Spleen (tissue), 11 donors: Measurements from ENCODE around the gene RBM47. TPM values are rescaled to one million over a fixed set of nuclear protein-coding genes. Genes with fewer than 3 reads are reported as not detected.
A peak's percentile ranks its signal among the peaks of the same experiment; 100 is the strongest.

ENCODE experiments used
- DNase-seq: peaks from one replicate; pipeline ENCODE4 v3.0.0-alpha.2; 2020
- H3K27ac ChIP-seq, 8 donors: fragments of 200-600 bp; sonication (generic) in 7 of 8; 1 replicate in 4 of 8; 2 replicates in 4 of 8; pipeline versions ENCODE4 v1.5.0 to v1.8.0; 2016 to 2021; ENCODE audit warnings: inconsistent platforms in 4 of 8, mild to moderate bottlenecking in 4 of 8, moderate library complexity in 1 of 8
- H3K27me3 ChIP-seq, 7 donors: fragments of 200-600 bp; sonication (generic) in 6 of 7; replicated peaks in 1 of 7; 1 replicate in 4 of 7; 2 replicates in 3 of 7; pipeline versions ENCODE4 v1.5.0 to v1.8.0; 2016 to 2021; ENCODE audit warnings: inconsistent platforms in 3 of 7, mild to moderate bottlenecking in 1 of 7
- H3K36me3 ChIP-seq, 6 donors: fragments of 200-600 bp; sonication (generic) in 5 of 6; 1 replicate in 4 of 6; 2 replicates in 2 of 6; pipeline versions ENCODE4 v1.5.0 to v1.8.0; 2016 to 2021; ENCODE audit warnings: inconsistent platforms in 2 of 6
- H3K4me1 ChIP-seq, 6 donors: fragments of 200-600 bp; sonication (generic) in 5 of 6; 1 replicate in 3 of 6; 2 replicates in 3 of 6; pipeline versions ENCODE4 v1.5.0 to v1.8.0; 2016 to 2021; ENCODE audit warnings: inconsistent platforms in 3 of 6
- H3K4me3 ChIP-seq, 8 donors: fragments of 200-600 bp; sonication (generic) in 7 of 8; 1 replicate in 4 of 8; 2 replicates in 4 of 8; pipeline versions ENCODE4 v1.5.0 to v1.8.0; 2016 to 2021; ENCODE audit warnings: inconsistent platforms in 4 of 8, mild to moderate bottlenecking in 4 of 8, moderate library complexity in 2 of 8
- H3K9me3 ChIP-seq, 8 donors: fragments of 200-600 bp; sonication (generic) in 7 of 8; 1 replicate in 4 of 8; 2 replicates in 4 of 8; pipeline versions ENCODE4 v1.5.0 to v1.8.0; 2016 to 2021; ENCODE audit warnings: inconsistent platforms in 4 of 8
- CTCF ChIP-seq, 11 experiments: fragments of 200-600 bp in 7 of 11; fragments of 450-650 bp in 4 of 11; sonication (generic) in 4 of 11; IDR thresholded peaks in 8 of 11; conservative IDR thresholded peaks in 3 of 11; 1 replicate in 7 of 11; 2 replicates in 4 of 11; pipeline versions ENCODE4 v1.4.0 to v1.8.0; 2016 to 2021; ENCODE audit warnings: antibody characterized with exemption in 11 of 11, inconsistent platforms in 4 of 11, mild to moderate bottlenecking in 1 of 11
- POLR2A ChIP-seq, 3 donors: fragments of 450-650 bp; IDR thresholded peaks; one replicate each; pipeline ENCODE4 v1.5.1; 2017; ENCODE audit warnings: antibody characterized with exemption in 3 of 3, mild to moderate bottlenecking in 1 of 3
- POLR2AphosphoS5 ChIP-seq, 3 donors: sonication (generic); formaldehyde crosslinking; IDR thresholded peaks; one replicate each; pipeline ENCODE4 v1.5.1; 2017; ENCODE audit warnings: antibody characterized with exemption in 3 of 3
- WGBS, 5 donors: extraction: QIAGEN DNeasy Blood & Tissue Kit in 3 of 5; methylation state at CpG; one replicate each; pipeline versions ENCODE4 v1.1.5 to v1.1.7; 2013 to 2018; 5-methylcytosine and 5-hydroxymethylcytosine counted together
- intact Hi-C: fragments of 100-400 bp; cut with DNase I; formaldehyde crosslinking; loops from one replicate; pipeline ENCODE4 v1.15.0; 2023; ENCODE audit warnings: low total_unique reads
- polyA plus RNA-seq, 3 donors: library from polyadenylated mRNA; stranded (reverse); fragments of 200-250 nt; gene quantifications; one replicate each; pipeline ENCODE4 v1.2.1, GENCODE V29; 2013
- total RNA-seq, 7 donors: library from RNA; depleted of rRNA in 3 of 7; stranded (reverse); fragments of >200 nt in 3 of 7; fragmentation: NEBNext Ultra II Directional in 4 of 7; extraction: Animal tissue kit (Norgen Biotek cat#: 25700) in 4 of 7; gene quantifications; one replicate each; pipeline versions ENCODE4 v1.1.0 to v1.2.1, GENCODE V29; 2016 to 2021
- donor health status: healthy with polysubstance abuse.
- donor health status: DM: no; HTN: no; CAD: no; lungs with moderate emphysema.
- donor health status: DM: no; HTN: no; CAD: no.
- donor health status: Bipolar disorder and iron deficiency.
- donor health status: healthy.
- donor health status: DM: no; HTN: no; CAD: no.
- donor health status: DM: yes; HTN: yes; CAD: no.

Gene RBM47
- total and polyA plus RNA-seq, 10 donors = 6.0 to 164 (median 77.9) TPM

GRCh38 chr4:40586729-40587128 is 42.9 kb downstream of the RBM47 start:
- Histone ChIP-seq H3K27me3 (no peaks in the 10 kb centered on the region), H3K27ac (peak overlapping the region in 7 of 8 donors; percentile 63 to 89 (median 82)), H3K36me3 (peaks cover 0 to 29% (median 1%) of the 10 kb centered on the region in 6 donors), H3K4me3 (peak overlapping the region in 1 of 8 donors; percentile 22), H3K9me3 (no peaks in the 10 kb centered on the region), H3K4me1 (peaks cover 4 to 58% (median 29%) of the 10 kb centered on the region in 6 donors)
- DNase-seq = peak; percentile 80
- intact Hi-C loops = no loop called here
- TF ChIP-seq POLR2AphosphoS5 (IDR thresholded peaks at IDR 0.05) (peak in 1 of 3 donors; percentile 61), CTCF (IDR thresholded peaks at IDR 0.05 in 8 of 11, conservative IDR thresholded peaks at IDR 0.05 in 3 of 11) (no peak)
- WGBS, 5 donors = 25 to 67% (median 37%) methylated on average over 8 of the region's 8 CpGs

- Histone ChIP-seq H3K27me3 (no peaks in the 10 kb centered on the region), H3K27ac (peak overlapping the region in 7 of 8 donors; percentile 63 to 89 (median 82)), H3K36me3 (peaks cover 0 to 28% (median 0%) of the 10 kb centered on the region in 6 donors), H3K9me3 (no peaks in the 10 kb centered on the region), H3K4me1 (peaks cover 4 to 62% (median 29%) of the 10 kb centered on the region in 6 donors), H3K4me3 (peak overlapping the region in 1 of 8 donors; percentile 22)
- WGBS, 5 donors = 53 to 85% (median 65%) methylated on average over 2 of the region's 2 CpGs
- intact Hi-C loops = no loop called here
- TF ChIP-seq CTCF (IDR thresholded peaks at IDR 0.05 in 8 of 11, conservative IDR thresholded peaks at IDR 0.05 in 3 of 11) = peak in 1 of 11 experiments; percentile 8
- no peak for TF ChIP-seq POLR2AphosphoS5 (IDR thresholded peaks at IDR 0.05)
- no peak for TF ChIP-seq POLR2A (IDR thresholded peaks at IDR 0.05)
- DNase-seq = no peak
Observed at GRCh38 chr4:40586034-40586433, 43.6 kb downstream of the RBM47 start.

- DNase-seq = no peak
Observed at GRCh38 chr4:40585201-40585799, 44.4 kb downstream of the RBM47 start.

More at GRCh38 chr4:40585201-40585799, 44.4 kb downstream of the RBM47 start:
- intact Hi-C loops = no loop called here
- Histone ChIP-seq H3K9me3 (no peaks in the 10 kb centered on the region), H3K4me1 (peaks cover 4 to 67% (median 31%) of the 10 kb centered on the region in 6 donors), H3K36me3 (peaks cover 0 to 26% (median 0%) of the 10 kb centered on the region in 6 donors), H3K27ac (peak overlapping the region in 7 of 8 donors; percentile 13 to 89 (median 82)), H3K27me3 (no peaks in the 10 kb centered on the region), H3K4me3 (peak overlapping the region in 1 of 8 donors; percentile 22)
- TF ChIP-seq POLR2A (IDR thresholded peaks at IDR 0.05) = no peak
- no peak for TF ChIP-seq POLR2AphosphoS5 (IDR thresholded peaks at IDR 0.05)
- TF ChIP-seq CTCF (IDR thresholded peaks at IDR 0.05 in 8 of 11, conservative IDR thresholded peaks at IDR 0.05 in 3 of 11) = no peak
- WGBS, 5 donors = 85 to 93% (median 90%) methylated on average over 7 to 8 of the region's 8 CpGs
